ENCODE results near the gene EXOSC2.
A peak's percentile ranks its signal among the peaks of the same experiment; 100 is the strongest.
"Not testable (repeated sequence)": the region's sequence is repeated elsewhere in the genome, so short reads cannot be mapped to it uniquely, and the experiment has no call there.

Gene EXOSC2

DNA sequence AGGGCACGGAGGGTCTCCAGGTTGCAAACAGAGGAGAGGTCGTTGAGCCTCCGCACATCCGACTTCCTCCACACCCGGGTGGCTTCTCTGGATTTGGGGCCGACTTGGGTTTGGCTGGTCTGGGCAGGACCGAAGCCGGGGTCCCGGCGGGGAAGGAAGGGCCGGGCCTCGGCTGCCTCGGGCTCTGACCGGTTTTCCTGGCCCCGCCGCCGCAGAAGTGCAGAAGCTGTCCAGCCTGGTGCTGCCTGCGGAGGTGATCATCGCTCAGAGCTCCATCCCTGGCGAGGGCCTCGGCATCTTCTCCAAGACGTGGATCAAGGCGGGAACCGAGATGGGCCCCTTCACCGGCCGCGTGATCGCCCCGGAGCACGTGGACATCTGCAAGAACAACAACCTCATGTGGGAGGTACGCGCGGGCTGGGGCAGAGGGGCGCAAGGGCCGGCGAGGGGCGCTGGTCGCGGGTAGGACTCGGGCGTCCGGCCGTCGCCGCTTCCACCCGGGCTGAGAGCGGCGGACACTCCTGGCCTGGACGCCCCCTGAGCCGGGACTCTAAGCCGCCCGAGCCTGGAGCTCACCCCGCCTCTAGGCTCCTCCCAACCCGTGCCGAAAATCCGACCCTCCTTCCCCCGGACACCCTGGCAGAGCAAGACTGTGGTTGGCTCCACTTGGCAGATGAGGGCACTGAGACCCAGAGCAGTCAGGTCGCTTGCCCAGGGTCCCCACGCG, 27.0 kb upstream of the EXOSC2 start:
- DNase-seq = peak; percentile 39

DNA sequence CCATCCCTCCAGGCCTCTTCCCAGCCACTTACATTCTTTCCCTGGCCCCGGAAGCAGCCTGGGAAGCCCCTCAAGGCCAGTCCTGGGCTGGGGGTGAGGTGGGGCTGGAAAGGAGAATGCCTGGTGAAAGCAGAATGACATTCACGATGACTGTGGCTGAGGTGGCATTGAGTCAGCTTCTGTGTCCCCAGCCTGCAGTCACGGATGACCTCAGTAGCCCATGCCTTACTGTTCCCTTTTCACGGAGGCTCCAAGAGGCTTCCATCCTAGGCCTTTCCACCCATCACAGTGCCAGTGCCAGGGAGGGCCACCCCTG, 26.5 kb upstream of the EXOSC2 start:
- no peak for DNase-seq

DNA sequence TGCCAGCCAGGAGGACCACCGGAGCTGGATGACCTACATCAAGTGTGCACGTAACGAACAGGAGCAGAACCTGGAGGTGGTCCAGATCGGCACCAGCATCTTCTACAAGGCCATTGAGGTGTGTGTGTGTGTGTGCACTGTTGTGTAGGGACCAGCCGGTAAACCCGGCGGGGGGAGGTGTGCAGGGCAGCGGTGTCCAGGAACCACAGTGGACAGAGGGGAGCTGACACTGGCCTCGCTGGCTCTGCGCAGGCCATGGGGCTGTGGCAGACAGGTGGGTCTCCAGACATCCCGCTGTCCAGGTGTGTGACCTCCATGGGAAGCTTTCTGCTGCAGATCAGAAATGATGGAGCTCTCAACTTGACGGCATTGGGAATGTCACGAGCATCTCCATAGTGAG, 25.4 kb upstream of the EXOSC2 start:
- DNase-seq = no peak

DNA sequence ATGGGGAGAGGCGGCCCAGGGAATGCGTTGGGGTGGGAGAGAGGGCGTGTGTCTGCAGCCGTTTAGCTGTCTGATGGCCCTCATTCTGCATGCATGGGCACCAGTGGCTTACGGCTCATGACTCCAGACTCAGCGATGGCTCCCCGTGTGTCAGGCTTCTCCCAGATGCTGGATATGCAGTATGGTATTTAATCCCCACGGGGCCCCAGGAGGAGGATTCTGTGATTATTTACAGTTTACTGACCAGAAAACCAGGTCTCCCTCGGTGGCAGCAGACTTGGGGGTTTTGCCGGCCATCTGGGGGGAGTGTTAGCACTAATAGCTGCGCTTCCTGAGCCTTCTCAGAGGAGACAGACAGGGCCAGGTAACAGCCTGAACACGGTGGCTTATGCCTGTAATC, 24.9 kb upstream of the EXOSC2 start:
- no peak for DNase-seq

DNA sequence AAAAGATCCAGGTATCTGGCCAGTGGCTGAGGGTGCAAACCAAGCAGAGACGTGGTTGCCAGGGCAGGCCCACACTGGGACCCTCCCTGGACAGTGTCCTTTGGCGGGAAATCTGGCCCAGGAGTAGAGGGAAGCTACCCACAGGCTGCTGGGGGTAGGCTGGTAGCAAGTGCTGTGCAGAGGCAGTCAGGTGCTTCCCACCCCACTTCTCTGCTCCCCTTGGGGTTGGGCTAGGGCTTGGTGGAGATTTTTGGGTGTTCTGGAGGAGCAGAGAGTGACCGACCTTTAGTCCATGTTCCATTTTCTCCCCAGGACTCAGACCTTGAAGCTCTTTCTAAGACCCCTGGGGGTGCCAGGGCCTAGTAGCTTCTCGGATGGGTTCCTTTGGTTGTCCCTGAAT, 23.6 kb upstream of the EXOSC2 start:
- DNase-seq = no peak

DNA sequence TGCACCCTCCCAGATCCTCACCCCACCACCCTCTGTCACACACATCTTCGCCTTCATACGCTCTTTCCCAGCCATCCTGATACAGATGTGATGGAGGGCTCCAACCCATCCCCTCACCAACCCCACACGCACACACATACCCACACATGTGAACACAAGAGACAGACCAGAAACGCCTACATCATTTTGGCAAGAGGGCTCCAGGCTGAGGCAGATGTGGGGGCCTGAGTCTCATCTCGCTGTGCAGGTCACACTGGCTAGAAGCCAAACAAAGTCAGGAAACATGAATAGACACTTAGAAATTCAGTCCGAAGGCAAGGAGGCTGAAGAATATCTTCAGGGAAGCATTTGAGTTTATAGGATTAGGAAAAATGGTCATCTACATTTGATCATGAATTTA, 22.9 kb upstream of the EXOSC2 start:
- no peak for DNase-seq

DNA sequence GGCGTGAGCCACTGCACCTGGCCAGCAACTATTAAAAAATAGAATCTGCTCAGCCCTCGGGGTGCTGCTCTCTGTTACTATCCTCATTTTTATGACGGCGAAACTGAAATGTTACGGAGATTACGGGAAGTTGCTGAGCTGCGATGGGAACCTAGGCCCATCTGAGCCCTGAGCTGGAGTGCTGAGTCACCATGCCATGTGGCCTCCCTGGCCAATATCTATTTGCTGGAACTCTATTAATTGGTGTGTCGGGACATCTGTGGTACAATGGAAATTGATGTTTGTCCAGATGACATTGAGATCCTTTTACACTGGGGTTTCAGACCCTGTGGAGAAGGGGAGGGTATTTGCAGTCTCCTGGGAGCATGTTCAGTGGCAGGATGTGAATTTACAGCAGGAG, 21.1 kb upstream of the EXOSC2 start:
- no peak for DNase-seq

DNA sequence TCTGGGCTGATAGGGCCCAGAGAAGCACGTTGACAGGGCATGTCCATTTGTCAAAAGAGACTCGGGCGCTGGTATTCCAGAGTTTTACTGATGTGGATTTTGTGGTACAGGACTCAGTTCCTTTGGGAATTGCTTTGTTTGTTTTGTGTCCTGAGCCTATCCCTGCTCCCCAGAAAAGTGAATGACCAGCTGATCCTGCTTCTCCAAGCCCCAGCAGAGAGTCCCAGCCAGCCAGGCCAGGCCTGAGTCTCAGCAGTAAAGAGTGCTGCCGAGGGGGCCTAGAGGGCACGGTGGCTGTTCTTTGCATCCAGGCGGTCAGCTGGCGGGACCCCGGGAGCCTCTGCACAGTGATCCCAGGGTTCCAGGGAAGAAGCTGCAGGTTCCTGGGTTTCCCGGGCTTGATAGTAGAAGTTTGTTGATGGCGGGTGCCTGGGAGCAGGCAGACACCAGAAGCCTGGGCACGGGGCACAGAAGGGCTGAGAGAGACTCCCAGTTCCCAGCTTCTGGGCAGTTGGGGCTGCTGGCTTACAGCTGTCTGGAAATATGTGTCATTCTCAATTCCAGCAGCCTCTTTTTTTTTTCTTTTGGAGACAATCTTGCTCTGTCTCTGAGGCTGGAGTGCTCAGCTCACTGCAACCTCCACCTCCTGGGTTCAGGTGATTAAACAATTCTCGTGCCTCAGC, 20.5 kb upstream of the EXOSC2 start:
- no peak for DNase-seq

DNA sequence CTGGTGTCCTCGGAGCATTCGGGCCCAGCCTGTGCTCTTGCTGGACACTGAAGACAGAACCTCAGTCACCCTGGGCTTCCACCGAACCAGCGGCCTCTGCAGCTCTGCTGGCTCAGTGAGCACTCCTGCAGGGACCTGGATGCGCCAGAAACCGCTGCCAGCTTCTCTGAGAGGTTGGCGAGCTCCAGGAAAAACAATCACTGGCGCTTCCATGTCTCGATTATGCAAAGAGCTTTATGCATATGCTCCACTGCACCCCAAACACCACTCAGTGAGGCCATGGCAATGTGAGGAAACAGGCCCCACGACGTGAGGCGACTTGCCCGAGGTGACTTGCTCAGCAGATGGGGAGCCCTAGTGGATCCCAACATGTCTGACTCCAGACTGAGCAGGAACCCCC, 18.2 kb upstream of the EXOSC2 start:
- DNase-seq = no peak

DNA sequence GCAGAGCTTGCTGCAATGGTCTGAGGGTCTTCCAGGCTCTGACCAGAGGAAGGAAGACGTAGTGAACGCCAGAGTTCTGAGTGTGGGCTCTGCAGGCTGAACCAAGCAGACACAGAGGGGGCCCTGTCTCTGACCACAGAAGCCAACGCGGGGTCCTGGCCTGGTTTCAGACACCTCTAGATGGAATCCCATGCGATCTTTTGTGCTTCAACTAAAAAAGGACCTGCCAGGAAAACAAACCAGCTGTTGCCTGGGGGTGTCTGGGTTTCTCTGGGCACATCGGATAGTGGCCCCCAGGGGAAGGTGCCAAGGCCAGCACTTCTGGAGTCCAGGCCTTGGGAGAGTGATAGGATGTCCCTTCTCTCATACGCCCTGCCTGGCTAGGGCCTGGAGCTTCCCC, 16.3 kb upstream of the EXOSC2 start:
- DNase-seq = no peak

DNA sequence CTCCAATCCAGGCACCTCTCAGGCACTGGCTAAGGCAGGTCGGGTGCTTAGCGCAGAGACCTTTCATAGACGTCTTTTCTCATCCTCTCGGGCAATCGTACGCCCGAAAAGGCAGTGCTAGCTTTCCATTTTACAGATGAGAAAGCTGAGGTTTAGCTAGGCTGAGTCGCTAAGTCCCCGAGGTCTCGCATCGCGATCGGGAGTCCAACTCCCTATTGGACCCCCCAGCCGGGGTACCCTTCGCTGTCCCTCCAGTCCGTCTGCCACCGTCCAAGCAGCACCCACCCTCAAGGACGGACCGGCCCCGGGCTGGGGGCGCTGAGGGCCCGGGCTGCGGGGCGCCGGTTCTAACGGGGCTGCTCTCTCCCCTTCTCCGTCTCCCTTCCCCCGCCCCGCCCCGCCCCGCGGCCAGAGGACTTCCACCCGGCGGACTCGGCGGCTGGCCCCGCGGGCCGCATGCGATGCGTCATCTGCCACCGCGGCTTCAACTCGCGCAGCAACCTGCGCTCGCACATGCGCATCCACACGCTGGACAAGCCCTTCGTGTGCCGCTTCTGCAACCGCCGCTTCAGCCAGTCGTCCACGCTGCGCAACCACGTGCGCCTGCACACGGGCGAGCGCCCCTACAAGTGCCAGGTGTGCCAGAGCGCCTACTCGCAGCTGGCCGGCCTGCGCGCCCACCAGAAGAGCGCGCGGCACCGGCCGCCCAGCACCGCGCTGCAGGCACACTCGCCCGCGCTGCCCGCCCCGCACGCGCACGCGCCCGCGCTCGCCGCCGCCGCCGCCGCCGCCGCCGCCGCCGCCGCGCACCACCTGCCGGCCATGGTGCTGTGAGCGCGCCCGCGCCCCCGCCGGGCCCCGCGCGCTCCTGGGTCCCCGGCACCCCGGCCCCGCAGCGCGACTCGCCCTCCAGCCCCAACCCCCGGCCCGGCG, 12.5 kb upstream of the EXOSC2 start:
- DNase-seq = peak; percentile 79

DNA sequence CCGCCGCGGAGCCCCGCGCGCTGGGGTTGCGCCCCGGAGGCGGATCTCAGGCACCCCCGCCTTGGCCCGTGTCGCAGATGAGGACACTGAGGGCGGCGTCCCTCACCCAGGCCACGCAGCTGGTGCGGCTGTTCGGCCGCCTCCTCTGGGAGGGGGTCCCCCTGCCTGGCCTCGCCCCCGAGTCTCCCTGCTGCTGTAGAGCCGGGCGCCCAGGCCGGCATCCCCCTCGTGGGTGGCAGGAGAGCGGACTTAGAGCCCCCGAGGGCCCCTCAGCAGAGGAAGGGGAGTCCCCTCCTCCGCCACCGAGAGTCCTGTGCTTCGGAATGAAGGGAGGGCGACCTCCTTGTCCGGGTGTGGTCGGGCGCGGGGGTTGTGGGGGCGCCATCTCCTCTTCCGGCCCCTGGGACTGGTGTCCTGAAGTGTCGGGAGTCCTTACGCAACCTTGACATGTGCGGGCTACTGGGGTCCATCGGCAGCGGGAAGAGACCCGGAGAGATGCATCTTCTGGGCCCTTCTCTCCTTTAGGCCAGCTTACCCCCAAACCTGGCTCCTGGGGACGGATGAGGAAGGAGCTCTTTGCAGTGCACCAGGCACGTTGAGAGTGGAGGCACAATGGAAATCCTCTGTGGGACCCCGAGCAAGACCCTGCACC, 11.7 kb upstream of the EXOSC2 start:
- DNase-seq = peak; percentile 65

DNA sequence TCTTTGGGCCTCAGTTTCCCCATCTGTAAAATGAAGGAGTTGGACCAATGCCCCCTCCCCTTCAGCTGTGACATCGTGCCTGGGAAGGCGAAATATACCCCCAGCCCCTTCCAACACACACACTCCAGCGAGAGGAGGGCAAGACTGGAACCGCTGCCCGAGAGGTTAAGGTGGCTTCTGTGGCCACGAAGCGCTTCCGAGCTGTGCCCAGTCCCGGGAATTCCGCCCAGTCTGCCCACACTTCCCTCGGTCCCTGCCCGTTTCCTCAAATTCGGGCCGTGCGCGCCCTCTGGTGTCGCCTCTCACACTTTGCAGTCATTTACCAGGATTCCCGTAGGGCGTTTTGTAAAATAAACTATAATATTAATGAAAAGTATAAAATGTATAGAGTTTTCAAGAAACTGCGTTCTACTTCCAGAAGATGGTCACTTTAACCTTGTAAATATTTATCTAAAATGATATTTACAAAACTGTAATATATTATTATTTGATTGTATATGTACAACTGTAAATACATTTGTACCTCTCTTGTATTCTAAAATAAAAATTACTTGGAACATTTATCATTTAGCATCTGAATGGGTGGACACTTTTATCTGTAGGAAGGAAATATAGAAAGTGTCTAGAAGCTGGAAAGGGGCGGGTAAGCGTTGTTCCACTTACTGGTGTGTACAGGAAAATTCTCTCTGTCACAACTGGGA, 11.0 kb upstream of the EXOSC2 start:
- peak; percentile 59 for DNase-seq

DNA sequence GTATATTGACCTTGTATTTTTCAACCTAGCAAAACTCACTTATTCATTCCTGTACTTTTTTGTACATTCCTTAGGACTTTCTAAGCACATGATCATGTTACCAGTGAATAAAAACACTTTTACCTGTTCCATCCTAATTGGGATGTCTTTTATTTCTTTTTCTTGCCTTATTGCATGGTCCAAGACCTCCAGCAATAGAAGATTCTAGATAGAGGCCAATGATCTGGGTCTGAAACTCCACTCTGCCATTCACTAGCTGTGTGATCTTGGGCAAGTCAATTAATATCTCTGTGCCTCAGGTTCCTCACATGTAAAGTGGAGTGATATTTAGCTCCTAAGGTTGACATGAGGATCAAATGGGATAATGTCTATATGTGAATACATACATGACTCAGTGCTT, 8.5 kb upstream of the EXOSC2 start:
- DNase-seq = no peak

DNA sequence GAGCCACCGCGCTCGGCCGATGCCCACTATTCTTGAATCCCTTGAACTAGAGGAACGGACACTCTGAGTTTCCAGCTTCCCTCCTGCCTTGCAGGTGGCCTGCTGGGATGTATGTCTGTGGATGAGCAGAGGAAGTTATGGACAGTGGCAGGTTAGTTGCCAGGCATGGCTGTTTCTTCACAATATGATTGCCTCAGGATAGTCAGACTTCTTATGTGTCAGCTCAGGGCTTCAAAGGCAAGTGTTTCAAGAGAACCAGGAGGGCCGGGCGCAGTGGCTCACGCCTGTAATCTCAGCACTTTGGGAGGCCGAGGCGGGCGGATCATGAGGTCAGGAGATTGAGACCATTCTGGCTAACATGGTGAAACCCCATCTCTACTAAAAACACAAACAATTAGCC, 7.6 kb upstream of the EXOSC2 start:
- DNase-seq = not testable (repeated sequence)

DNA sequence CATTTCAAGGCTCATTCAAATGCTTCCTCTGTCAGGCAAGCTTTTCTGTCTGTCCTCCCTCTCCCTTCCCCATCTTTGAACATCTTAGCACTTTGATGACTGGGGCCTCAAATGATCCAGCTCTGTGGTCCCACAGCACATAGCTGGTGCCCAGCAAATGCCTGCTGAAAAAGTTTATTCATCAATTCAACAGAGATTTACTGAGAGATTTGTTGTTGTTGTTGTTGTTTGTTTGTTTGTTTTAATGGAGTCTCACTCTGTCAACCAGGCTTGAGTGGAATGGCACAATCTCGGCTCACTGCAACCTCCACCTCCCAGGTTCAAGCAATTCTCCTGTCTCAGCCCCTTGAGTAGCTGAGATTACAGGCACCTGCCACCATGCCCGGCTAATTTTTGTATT, 6.0 kb upstream of the EXOSC2 start:
- DNase-seq = no peak

DNA sequence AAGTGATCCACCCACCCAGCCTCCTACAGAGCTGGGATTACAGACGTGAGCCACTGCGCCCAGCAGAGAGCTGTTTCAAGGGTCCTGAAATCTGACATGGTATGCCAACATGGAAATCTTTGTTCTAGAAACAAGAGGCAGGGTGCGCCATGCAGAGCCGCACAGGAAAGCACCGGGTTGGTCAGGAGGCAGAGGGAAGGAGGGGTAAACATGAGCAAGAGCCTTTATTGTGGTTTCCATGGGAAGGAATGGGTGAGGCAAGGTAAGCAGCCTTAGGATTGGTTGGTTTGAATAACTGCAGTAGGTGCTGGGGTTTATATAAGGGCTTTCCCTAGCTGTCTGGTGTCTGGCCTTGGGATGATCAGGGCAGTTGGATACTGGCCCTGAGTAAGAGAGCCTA, 5.5 kb upstream of the EXOSC2 start:
- DNase-seq = no peak

DNA sequence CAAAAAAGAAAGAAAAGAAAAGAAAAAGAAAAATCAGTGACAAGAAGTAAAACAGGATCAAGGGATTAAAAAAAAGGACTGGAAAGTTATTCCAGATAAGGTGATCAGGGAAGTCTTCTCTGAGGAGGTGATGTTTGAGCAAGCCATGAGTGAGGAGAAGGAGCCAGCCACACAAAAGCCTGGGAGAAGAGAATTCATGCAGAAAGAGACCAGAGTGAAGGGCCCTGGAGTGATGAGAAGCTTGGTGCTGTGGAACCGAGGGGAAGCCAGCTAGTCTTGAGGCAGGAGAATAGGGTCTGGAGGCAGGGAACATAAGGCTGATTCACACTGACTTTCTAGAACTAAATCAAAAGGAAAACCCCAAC, 4.0 kb upstream of the EXOSC2 start:
- DNase-seq = no peak

DNA sequence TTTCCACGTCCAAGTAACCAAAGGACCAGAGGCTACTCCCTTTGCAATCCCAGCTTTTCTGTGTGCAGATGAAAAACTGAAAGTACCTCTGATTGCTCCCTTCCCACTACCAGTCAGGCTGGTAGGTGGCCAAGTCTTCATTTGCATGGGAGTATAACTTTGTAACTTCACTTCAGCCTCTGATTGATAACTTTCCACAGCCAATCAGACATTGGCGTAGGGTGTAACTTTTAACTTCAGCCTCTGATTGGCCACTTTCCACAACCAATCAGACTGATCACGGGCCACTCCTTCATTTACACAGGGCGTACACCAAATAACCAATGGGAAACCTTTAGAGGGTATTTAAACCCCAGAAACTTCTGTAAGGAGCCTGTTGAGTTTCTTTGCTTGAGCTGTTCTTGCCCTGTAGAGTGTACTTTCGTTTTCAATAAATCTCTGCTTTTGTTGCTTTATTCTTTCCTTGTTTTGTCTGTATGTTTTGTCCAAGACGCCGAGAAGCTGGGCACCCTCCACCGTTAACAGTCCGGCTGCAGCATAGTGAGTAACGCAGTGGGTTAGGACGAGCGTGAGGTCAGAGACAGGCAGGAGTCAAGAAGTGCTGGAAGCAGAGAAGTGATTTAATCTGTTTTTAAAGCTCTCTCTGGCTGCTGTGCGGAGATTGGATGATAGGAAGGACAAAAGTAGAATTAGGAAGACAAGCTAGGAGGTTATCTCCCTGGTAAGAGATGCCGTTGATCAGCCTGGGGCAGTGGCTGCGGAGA, 3.5 kb upstream of the EXOSC2 start:
- no peak for DNase-seq

DNA sequence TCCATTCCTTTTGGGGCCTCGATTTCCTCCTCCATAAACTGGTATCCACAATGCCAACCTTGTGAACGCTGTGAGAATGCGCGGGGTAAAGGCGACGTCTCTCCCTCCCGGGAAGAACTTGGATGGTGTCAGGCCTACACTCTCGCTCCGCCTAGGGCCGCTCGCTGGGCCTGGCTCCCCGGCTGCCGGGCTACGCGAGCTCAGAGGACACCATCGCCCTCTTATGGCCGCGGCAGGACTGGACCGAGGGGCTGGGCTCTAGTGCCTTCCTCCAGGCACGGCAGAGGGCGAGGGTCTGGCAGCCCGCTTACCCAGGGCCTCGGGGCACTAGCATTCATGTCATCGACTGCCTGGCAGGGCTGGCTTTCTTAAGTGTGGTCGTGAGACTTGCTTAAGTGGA, 1.3 kb upstream of the EXOSC2 start:
- peak; percentile 65 for DNase-seq

DNA sequence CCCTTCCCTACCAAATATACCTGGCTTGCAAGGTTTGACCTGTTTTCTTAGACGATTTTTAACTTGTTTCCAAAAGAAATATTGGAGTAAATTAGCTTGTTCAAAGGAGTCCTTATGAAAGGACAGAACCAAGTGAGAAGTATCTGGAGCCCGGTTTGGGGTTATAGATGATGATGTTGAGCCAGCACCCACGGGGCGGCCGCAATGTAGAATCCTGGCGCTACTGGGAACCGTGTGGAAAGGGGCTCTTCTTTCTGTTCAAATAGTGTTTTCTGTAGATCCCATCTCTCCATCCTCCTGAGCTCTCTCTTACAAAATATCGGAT, 517 bp upstream of the EXOSC2 start:
- peak; percentile 81 for DNase-seq

DNA sequence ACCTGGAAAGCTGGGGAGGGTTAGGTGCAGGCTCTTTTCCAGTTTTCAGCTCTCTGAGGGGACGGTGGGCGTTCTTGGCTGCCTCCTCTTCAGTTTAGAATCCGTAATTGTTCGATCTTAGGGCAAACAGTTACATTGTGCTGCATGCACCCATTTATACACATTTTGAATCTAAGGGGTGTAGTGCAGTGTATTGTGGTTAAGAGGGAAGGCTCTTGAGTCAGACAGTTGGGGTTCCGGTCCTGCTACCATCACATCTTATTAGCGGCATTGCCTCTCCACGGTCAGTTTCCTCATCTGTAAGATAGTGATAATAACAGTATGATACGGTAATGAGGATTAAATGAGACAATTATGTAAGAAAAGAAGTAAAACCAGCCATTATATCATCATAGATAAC, 625 bp downstream of the EXOSC2 start:
- DNase-seq = no peak

All from right kidney (tissue), 1 donor.